B cell (primary cell): Measurements from ENCODE around the gene RBM33.

ENCODE experiments used
- EZH2 ChIP-seq: IDR thresholded peaks from 2 replicates; pipeline ENCODE4 v1.6.1; 2012; ENCODE audit warnings: borderline replicate concordance, low read depth, mild to moderate bottlenecking, moderate library complexity, low read length; ENCODE audit not compliant: insufficient read depth, poor library complexity, severe bottlenecking
- TF ChIP-seq, protein P1 (sequence below): fragments of 200-600 bp; IDR thresholded peaks from one replicate; pipeline ENCODE4 v1.8.0; 2022; ENCODE audit warnings: antibody characterized with exemption, mild to moderate bottlenecking

DNA sequence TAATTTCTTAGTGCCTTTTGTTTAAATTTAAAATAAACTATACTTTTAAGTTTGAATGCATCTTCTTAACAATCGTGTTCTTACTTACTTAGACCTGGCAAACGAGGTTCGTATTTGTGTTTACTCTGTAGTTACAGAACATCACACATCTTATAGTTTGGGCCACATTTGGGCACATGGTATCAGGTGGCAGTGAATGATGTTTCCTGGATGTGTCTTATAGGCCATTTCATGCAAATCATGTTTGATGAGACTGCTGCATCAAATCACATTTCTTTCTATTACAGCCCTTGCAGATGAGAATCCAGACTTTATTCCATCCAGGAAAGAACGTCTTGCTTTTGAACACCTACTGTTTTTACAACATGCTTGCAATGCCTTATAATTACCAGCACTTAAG lies 78.5 kb downstream of the RBM33 start:
- TF ChIP-seq, protein P1, sequence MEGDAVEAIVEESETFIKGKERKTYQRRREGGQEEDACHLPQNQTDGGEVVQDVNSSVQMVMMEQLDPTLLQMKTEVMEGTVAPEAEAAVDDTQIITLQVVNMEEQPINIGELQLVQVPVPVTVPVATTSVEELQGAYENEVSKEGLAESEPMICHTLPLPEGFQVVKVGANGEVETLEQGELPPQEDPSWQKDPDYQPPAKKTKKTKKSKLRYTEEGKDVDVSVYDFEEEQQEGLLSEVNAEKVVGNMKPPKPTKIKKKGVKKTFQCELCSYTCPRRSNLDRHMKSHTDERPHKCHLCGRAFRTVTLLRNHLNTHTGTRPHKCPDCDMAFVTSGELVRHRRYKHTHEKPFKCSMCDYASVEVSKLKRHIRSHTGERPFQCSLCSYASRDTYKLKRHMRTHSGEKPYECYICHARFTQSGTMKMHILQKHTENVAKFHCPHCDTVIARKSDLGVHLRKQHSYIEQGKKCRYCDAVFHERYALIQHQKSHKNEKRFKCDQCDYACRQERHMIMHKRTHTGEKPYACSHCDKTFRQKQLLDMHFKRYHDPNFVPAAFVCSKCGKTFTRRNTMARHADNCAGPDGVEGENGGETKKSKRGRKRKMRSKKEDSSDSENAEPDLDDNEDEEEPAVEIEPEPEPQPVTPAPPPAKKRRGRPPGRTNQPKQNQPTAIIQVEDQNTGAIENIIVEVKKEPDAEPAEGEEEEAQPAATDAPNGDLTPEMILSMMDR: no peak
- TF ChIP-seq EZH2: no peak
